Omental fat pad (tissue), 4 donors: ENCODE measurements around the gene HOXC6. TPM values are rescaled to one million over a fixed set of nuclear protein-coding genes. Genes with fewer than 3 reads are reported as not detected.

Source experiments
- ATAC-seq: fragments of 150-250 bp; one replicate; pipeline ENCODE4 v1.9.1; 2016; ENCODE audit warnings: mild to moderate bottlenecking, moderate library complexity; ENCODE audit not compliant: low FRiP score
- DNase-seq: peaks from one replicate; pipeline ENCODE4 v3.0.0-alpha.2; 2019; ENCODE audit warnings: low spot score
- CTCF ChIP-seq, 3 donors: fragments of 450-650 bp; IDR thresholded peaks; one replicate each; pipeline ENCODE4 v1.5.1; 2016 to 2017; ENCODE audit warnings: antibody characterized with exemption in 3 of 3, mild to moderate bottlenecking in 3 of 3, moderate library complexity in 2 of 3
- total RNA-seq, 4 donors: library from RNA; depleted of rRNA; stranded (reverse); fragments of >200 nt; gene quantifications; one replicate each; pipeline ENCODE4 v1.1.0, GENCODE V29; 2016

The HOXC6 gene
- total RNA-seq, 4 donors from 2014 or later: 0.24 to 1.7 (median 1.2) TPM

GRCh38 chr12:54058128-54058768 lies 30.0 kb downstream of the HOXC6 start:
- no peak for TF ChIP-seq CTCF (IDR thresholded peaks at IDR 0.05)
- ATAC-seq (no peak), DNase-seq (no peak)

GRCh38 chr12:54059668-54060067 lies 31.4 kb downstream of the HOXC6 start:
- no peak for TF ChIP-seq CTCF (IDR thresholded peaks at IDR 0.05)
- DNase-seq (no peak), ATAC-seq (no peak)

- ATAC-seq (no peak), DNase-seq (no peak)
- TF ChIP-seq CTCF (IDR thresholded peaks at IDR 0.05): no peak
Measured at GRCh38 chr12:54060174-54060974, 32.1 kb downstream of the HOXC6 start.

- ATAC-seq (no peak), DNase-seq (no peak)
- no peak for TF ChIP-seq CTCF (IDR thresholded peaks at IDR 0.05)
Measured at GRCh38 chr12:54060975-54061778, 32.9 kb downstream of the HOXC6 start.

GRCh38 chr12:54065677-54066076 lies 37.4 kb downstream of the HOXC6 start:
- ATAC-seq: no peak
- no peak for DNase-seq
- TF ChIP-seq CTCF (IDR thresholded peaks at IDR 0.05): no peak

- ATAC-seq: no peak
- no peak for TF ChIP-seq CTCF (IDR thresholded peaks at IDR 0.05)
- DNase-seq: no peak
Measured at GRCh38 chr12:54066408-54066807, 38.2 kb downstream of the HOXC6 start.
